ENCODE measurements around the gene STS.

GRCh38 chrX:7127056-7127455, 20.5 kb upstream of the STS start:
- TF ChIP-seq CTCF (IDR thresholded peaks at IDR 0.05; ENCODE audit: low read depth, low read length, poor library complexity, severe bottlenecking) (no peak), EZH2phosphoT487 (IDR thresholded peaks at IDR 0.05; ENCODE audit: borderline replicate concordance, low read length) (no peak)

Measured in DOHH2 (cell line).